Kidney (tissue), 14 donors: ENCODE data around the gene CCDC110. TPM values are rescaled to one million over a fixed set of nuclear protein-coding genes. Genes with fewer than 3 reads are reported as not detected.

Experiments
- DNase-seq, 5 donors: peaks; one replicate each; pipeline ENCODE4 v3.0.0-alpha.2; 2013 to 2020
- FAIRE-seq: peaks from 2 replicates; lab custom pipeline; 2012; peaks lifted over from hg19 to GRCh38; lab: Jason Lieb, UNC
- H3K27ac ChIP-seq, 2 donors: one replicate each; pipeline ENCODE4 v1.7.0; 2013; ENCODE audit warnings: low read depth in 2 of 2, low read length in 2 of 2, inconsistent platforms in 1 of 2
- H3K27me3 ChIP-seq: one replicate; pipeline ENCODE4 v1.7.1; 2013; ENCODE audit warnings: low read length, inconsistent platforms; ENCODE audit not compliant: control insufficient read depth, insufficient read depth
- H3K36me3 ChIP-seq, 3 donors: one replicate each; pipeline versions ENCODE4 v1.7.0 to v1.7.1; 2013; ENCODE audit warnings: low read length in 3 of 3, control low read depth in 1 of 3, inconsistent platforms in 1 of 3; ENCODE audit not compliant: insufficient read depth in 3 of 3, control insufficient read depth in 2 of 3
- H3K4me1 ChIP-seq, 3 donors: one replicate each; pipeline versions ENCODE4 v1.7.0 to v1.7.1; 2013; ENCODE audit warnings: low read length in 3 of 3, inconsistent platforms in 1 of 3, low read depth in 1 of 3; ENCODE audit not compliant: control insufficient read depth in 2 of 3, insufficient read depth in 2 of 3
- H3K4me3 ChIP-seq, 3 donors: one replicate each; pipeline versions ENCODE4 v1.7.0 to v1.8.1; 2013; ENCODE audit warnings: low read length in 3 of 3, control low read depth in 1 of 3, inconsistent platforms in 1 of 3
- H3K9ac ChIP-seq, 3 donors: one replicate each; pipeline versions ENCODE4 v1.7.0 to v1.7.1; 2013; ENCODE audit warnings: low read length in 3 of 3, control low read depth in 1 of 3, inconsistent platforms in 1 of 3
- H3K9me3 ChIP-seq, 3 donors: one replicate each; pipeline versions ENCODE4 v1.7.0 to v1.7.1; 2013; ENCODE audit warnings: low read length in 3 of 3, control low read depth in 1 of 3, inconsistent platforms in 1 of 3; ENCODE audit not compliant: control insufficient read depth in 2 of 3, insufficient read depth in 1 of 3
- CTCF ChIP-seq: IDR thresholded peaks from 3 replicates; pipeline ENCODE4 v1.5.1; 2012; ENCODE audit warnings: mild to moderate bottlenecking, moderate library complexity, borderline replicate concordance; ENCODE audit not compliant: insufficient read depth; ENCODE audit errors: extremely low read depth
- intact Hi-C: fragments of 100-400 bp; cut with DNase I; formaldehyde crosslinking; loops from one replicate; pipeline ENCODE4 v1.11.1; 2022
- polyA plus RNA-seq: library from polyadenylated mRNA; stranded (reverse); fragments of 350-450 nt; fragmentation: Illumina TruSeq; extraction: RNeasy Lipid Tissue Mini Kit (QIAGEN cat#74804); gene quantifications from one replicate; pipeline ENCODE4 v1.2.3, GENCODE V29; 2014; ENCODE audit warnings: low read depth, low replicate concordance; ENCODE audit not compliant: insufficient read depth
- total RNA-seq: library from RNA; stranded (reverse); fragmentation: NEBNext Ultra II Directional; extraction: Animal tissue kit (Norgen Biotek cat#: 25700); gene quantifications from one replicate; pipeline ENCODE4 v1.2.1, GENCODE V29; 2021
- donor health status: control.
- donor health status: control.
- donor health status: control.
- donor health status: control.
- donor health status: control.
- donor health status: DM: yes; HTN: yes; CAD: no.
- donor health status: Normal renal cell carcinoma (clear cell type).

The CCDC110 gene
- total and polyA plus RNA-seq, 2 donors from 2014 or later, result 2.2 to 4.5 TPM

GRCh38 chr4:185396724-185397385 lies 74.7 kb downstream of the CCDC110 start, which contains the start of gene ANKRD37:
ANKRD37 (plus strand) TSS chr4:185396841; CDS start chr4:185396924, 83 bp downstream.
- no peak for TF ChIP-seq CTCF
- H3K9ac ChIP-seq, result peak within 1 kb of the TSS; percentile 83 to 96 (median 87)
- no peaks in the 10 kb centered on the region for H3K9me3 ChIP-seq
- peaks cover 0 to 21% (median 0%) of the 10 kb centered on the region in 3 donors for H3K36me3 ChIP-seq
- H3K27me3 ChIP-seq, result no peaks in the 10 kb centered on the region
- peaks cover 0 to 9% (median 0%) of the 10 kb centered on the region in 3 donors for H3K4me1 ChIP-seq
- DNase-seq, result peak; percentile 88 to 89 (median 89)
- no peak for FAIRE-seq
- H3K27ac ChIP-seq, result peak within 1 kb of the TSS; percentile 98 to 100
- peak within 1 kb of the TSS; percentile 71 to 84 (median 81) for H3K4me3 ChIP-seq
- intact Hi-C loops, result no loop called here

GRCh38 chr4:185395956-185396723 lies 75.4 kb downstream of the CCDC110 start:
- Histone ChIP-seq H3K9me3 (no peaks in the 10 kb centered on the region), H3K36me3 (peaks cover 0 to 16% (median 0%) of the 10 kb centered on the region in 3 donors), H3K27ac (peak overlapping the region; percentile 98 to 100), H3K4me3 (peak overlapping the region; percentile 71 to 84 (median 81)), H3K4me1 (peaks cover 0 to 9% (median 0%) of the 10 kb centered on the region in 3 donors), H3K27me3 (no peaks in the 10 kb centered on the region), H3K9ac (peak overlapping the region; percentile 63 to 87 (median 83))
- intact Hi-C loops, result no loop called here
- peak; percentile 2 for TF ChIP-seq CTCF
- FAIRE-seq, result no peak
- DNase-seq, result peak; percentile 99 to 100 (median 99)

GRCh38 chr4:185395238-185395955 lies 76.1 kb downstream of the CCDC110 start, which contains the start of gene LRP2BP:
LRP2BP (minus strand) TSS chr4:185395924; CDS start chr4:185378186, 17,738 bp downstream.
- Histone ChIP-seq H3K27ac (peak within 1 kb of the TSS; percentile 98 to 100), H3K9ac (peak within 1 kb of the TSS; percentile 83 to 96 (median 87)), H3K36me3 (peaks cover 0 to 16% (median 0%) of the 10 kb centered on the region in 3 donors), H3K27me3 (no peaks in the 10 kb centered on the region), H3K4me1 (peaks cover 0 to 9% (median 0%) of the 10 kb centered on the region in 3 donors), H3K9me3 (no peaks in the 10 kb centered on the region), H3K4me3 (peak within 1 kb of the TSS; percentile 71 to 84 (median 81))
- FAIRE-seq (peak; percentile 23), DNase-seq (peak in 1 of 5 donors; percentile 33)
- no peak for TF ChIP-seq CTCF
- intact Hi-C loops, result no loop called here

Other genes with a start within 250 kb of the CCDC110 start
- 1.9 TPM for gene LRP2BP, start 75.8 kb downstream of the CCDC110 start, total RNA-seq
- gene LRP2BP, start 75.8 kb downstream of the CCDC110 start, polyA plus RNA-seq, result 0.99 TPM
- 13.0 TPM for gene ANKRD37, start 74.9 kb downstream of the CCDC110 start, total RNA-seq
- gene ANKRD37, start 74.9 kb downstream of the CCDC110 start, polyA plus RNA-seq, result 14.2 TPM
- gene UFSP2, start 45.8 kb downstream of the CCDC110 start, total RNA-seq, result 47.1 TPM
- 47.3 TPM for gene UFSP2, start 45.8 kb downstream of the CCDC110 start, polyA plus RNA-seq
- 19.6 TPM for gene PDLIM3, start 63.8 kb upstream of the CCDC110 start, total RNA-seq
- 10.8 TPM for gene PDLIM3, start 63.8 kb upstream of the CCDC110 start, polyA plus RNA-seq